ENCODE data around the gene FHAD1. TPM values are rescaled to one million over a fixed set of nuclear protein-coding genes. Genes with fewer than 3 reads are reported as not detected.

Gene FHAD1
- polyA plus RNA-seq, 3 donors: 0.67 to 0.69 TPM; not detected in 1

GRCh38 chr1:15442759-15443158, 195.7 kb downstream of the FHAD1 start:
- H3K27ac ChIP-seq (ENCODE audit: low read depth in 1 of 2, low read length in 2 of 2): no peak overlapping the region
- H2AFZ ChIP-seq (ENCODE audit: insufficient read depth, low read depth, low read length, poor library complexity, severe bottlenecking): no peak overlapping the region
- H3K9ac ChIP-seq (ENCODE audit: insufficient read depth, low read length, poor library complexity, severe bottlenecking): no peak overlapping the region
- H3K27me3 ChIP-seq (ENCODE audit: control insufficient read depth in 2 of 2, insufficient read depth in 2 of 2, low read length in 2 of 2): peaks cover 0 to 13% of the 10 kb centered on the region in 2 donors
- H3K9me3 ChIP-seq (replicated peaks in 1 of 2; ENCODE audit: control insufficient read depth in 1 of 2, insufficient read depth in 1 of 2, low read length in 2 of 2): no peaks in the 10 kb centered on the region
- intact Hi-C loops (cut with micrococcal nuclease): no loop called here
- no peak for TF ChIP-seq CTCF (IDR thresholded peaks at IDR 0.05)
- Mint-ChIP-seq H3K27me3 (ENCODE audit: low read depth in 3 of 3) (peaks cover 2 to 24% (median 14%) of the 10 kb centered on the region in 3 donors), H3K4me1 (no peaks in the 10 kb centered on the region), H3K36me3 (no peaks in the 10 kb centered on the region), H3K9me3 (no peaks in the 10 kb centered on the region), H3K27ac (no peak overlapping the region), H3K4me3 (no peak overlapping the region)
- H3K4me1 ChIP-seq (ENCODE audit: control insufficient read depth in 1 of 2, insufficient read depth in 2 of 2, low read length in 2 of 2): no peaks in the 10 kb centered on the region
- H3K4me3 ChIP-seq (replicated peaks in 1 of 3; ENCODE audit: low read depth in 2 of 3, low read length in 3 of 3): no peak overlapping the region
- no peak for DNase-seq
- H3K4me2 ChIP-seq (replicated peaks; ENCODE audit: extremely low read depth, low read length, poor library complexity, severe bottlenecking): no peak overlapping the region
- no peaks in the 10 kb centered on the region for H3K36me3 ChIP-seq (replicated peaks in 1 of 2; ENCODE audit: control insufficient read depth in 1 of 2, insufficient read depth in 2 of 2, low read length in 2 of 2)
- H4K20me1 ChIP-seq (ENCODE audit: insufficient read depth, low read length): no peaks in the 10 kb centered on the region
- H3K79me2 ChIP-seq (ENCODE audit: insufficient read depth, low read length): no peaks in the 10 kb centered on the region
- 91% methylated on average over 4 of the region's 5 CpGs for WGBS (ENCODE audit: insufficient coverage)

GRCh38 chr1:15443281-15443680, 196.3 kb downstream of the FHAD1 start:
- no peaks in the 10 kb centered on the region for H3K4me1 Mint-ChIP-seq
- TF ChIP-seq CTCF (IDR thresholded peaks at IDR 0.05): no peak
- WGBS (ENCODE audit: insufficient coverage): 98% methylated on average over 4 of the region's 5 CpGs
- no peaks in the 10 kb centered on the region for H3K36me3 ChIP-seq (replicated peaks in 1 of 2; ENCODE audit: control insufficient read depth in 1 of 2, insufficient read depth in 2 of 2, low read length in 2 of 2)
- H3K4me3 ChIP-seq (replicated peaks in 1 of 3; ENCODE audit: low read depth in 2 of 3, low read length in 3 of 3): no peak overlapping the region
- DNase-seq: no peak
- no peak overlapping the region for H2AFZ ChIP-seq (ENCODE audit: insufficient read depth, low read depth, low read length, poor library complexity, severe bottlenecking)
- intact Hi-C loops (cut with micrococcal nuclease): no loop called here
- no peaks in the 10 kb centered on the region for H3K9me3 Mint-ChIP-seq
- no peak overlapping the region for H3K27ac ChIP-seq (ENCODE audit: low read depth in 1 of 2, low read length in 2 of 2)
- H3K9ac ChIP-seq (ENCODE audit: insufficient read depth, low read length, poor library complexity, severe bottlenecking): no peak overlapping the region
- no peak overlapping the region for H3K4me2 ChIP-seq (replicated peaks; ENCODE audit: extremely low read depth, low read length, poor library complexity, severe bottlenecking)
- no peaks in the 10 kb centered on the region for H3K79me2 ChIP-seq (ENCODE audit: insufficient read depth, low read length)
- H3K4me1 ChIP-seq (ENCODE audit: control insufficient read depth in 1 of 2, insufficient read depth in 2 of 2, low read length in 2 of 2): no peaks in the 10 kb centered on the region
- H4K20me1 ChIP-seq (ENCODE audit: insufficient read depth, low read length): no peaks in the 10 kb centered on the region
- no peak overlapping the region for H3K4me3 Mint-ChIP-seq
- no peak overlapping the region for H3K27ac Mint-ChIP-seq
- peaks cover 0 to 13% of the 10 kb centered on the region in 2 donors for H3K27me3 ChIP-seq (ENCODE audit: control insufficient read depth in 2 of 2, insufficient read depth in 2 of 2, low read length in 2 of 2)
- no peaks in the 10 kb centered on the region for H3K36me3 Mint-ChIP-seq
- no peaks in the 10 kb centered on the region for H3K9me3 ChIP-seq (replicated peaks in 1 of 2; ENCODE audit: control insufficient read depth in 1 of 2, insufficient read depth in 1 of 2, low read length in 2 of 2)
- peaks cover 2 to 24% (median 15%) of the 10 kb centered on the region in 3 donors for H3K27me3 Mint-ChIP-seq (ENCODE audit: low read depth in 3 of 3)
